Aortic smooth muscle cell (primary cell): Measurements from ENCODE around the gene HCCS. TPM values are rescaled to one million over a fixed set of nuclear protein-coding genes. Genes with fewer than 3 reads are reported as not detected.

Experiments used
- total RNA-seq: library from RNA; depleted of rRNA; stranded (reverse); fragments of >200 nt; gene quantifications from 2 replicates; pipeline ENCODE4 v1.2.3, GENCODE V29; 2014

The HCCS gene
- total RNA-seq = 21.3 and 23.3 TPM in 2 replicates

DNA sequence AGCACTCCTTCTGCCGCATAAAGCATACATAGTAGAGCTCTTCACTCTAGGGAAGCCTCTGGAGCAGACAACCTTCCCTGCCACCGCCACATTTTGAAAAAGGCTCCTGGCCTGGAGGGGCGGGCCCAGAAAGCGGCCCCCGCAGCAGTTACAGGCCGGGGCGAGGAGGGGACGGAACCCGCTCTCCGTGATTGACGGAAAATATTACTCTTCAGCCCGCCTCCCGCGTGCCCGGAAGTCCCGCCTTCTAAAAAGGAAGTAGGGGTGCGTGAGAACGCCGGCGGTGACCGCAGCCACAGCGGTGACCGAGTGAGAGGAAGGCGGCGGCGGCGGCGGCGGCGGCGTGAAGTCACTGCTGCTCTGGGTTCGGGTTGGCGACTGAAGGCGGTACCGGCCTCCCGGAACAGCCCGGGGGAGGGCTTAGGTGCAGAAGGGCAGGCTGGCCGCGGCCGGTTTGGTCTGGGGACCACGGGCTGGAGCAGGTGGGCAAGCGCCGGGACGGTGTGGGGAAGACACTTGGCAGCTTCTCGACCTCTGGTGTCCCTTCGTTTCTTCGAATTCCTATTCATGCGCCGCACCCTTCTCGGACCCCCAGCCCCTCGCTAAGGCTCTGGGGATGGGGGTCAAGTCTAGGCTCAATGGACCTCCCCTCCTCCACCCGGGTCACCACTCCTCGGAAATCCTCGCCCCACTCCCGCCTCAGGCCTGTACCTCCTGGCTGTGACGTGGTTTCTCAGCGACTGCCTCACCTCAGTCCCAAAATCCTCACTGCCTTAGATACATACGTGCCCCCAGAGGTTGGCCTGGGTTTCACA is at the start of gene HCCS:
Gene HCCS, plus strand, starts transcription at position 296 of the 815 bp plus-strand sequence. CDS start 729 bp downstream, outside the sequence.

Other genes starting within 250 kb of the HCCS start
- gene AMELX, start 182.1 kb downstream of the HCCS start, total RNA-seq = not detected in 2 replicates